ENCODE results near the gene HMCN1.

Gene HMCN1

DNA sequence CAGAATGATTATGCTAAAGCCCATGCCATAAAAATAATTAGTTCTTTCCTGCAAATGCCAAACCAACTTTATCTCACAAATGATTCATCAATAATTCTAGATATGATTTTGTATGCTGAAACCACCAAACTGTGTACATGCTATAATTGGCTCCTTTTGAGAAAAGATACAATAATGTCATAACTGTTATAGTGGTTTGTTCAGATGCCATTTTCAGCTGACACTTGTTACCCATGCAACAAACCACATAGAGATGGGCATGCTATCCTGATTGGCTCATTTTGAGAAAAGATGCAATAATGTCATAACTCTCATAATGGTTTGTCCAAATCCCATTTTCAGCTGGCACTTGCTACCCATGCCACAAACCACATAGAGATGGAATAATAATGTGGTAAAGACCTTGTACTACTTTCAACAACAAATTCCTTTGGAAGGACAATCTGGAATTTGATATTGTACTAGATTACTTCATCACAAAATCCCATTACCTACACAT lies 357.1 kb downstream of the HMCN1 start:
- DNase-seq (ENCODE audit: low read depth), result no peak

DNA sequence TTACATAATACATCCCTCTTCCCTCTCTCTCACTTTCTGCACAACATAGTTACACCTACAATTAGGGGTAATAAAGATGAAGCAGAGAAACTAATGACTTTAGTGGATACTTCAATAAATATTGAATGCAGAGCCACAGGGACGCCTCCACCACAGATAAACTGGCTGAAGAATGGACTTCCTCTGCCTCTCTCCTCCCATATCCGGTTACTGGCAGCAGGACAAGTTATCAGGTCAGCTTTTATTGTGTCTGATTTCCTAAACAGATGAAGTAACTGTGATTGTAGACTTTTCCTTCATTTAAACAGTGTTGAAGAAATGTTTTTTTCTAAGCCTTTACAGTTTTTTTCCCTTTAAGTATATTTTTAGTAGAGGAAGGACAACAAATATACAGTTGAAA lies 359.2 kb downstream of the HMCN1 start:
- no peak for DNase-seq (ENCODE audit: low read depth)

DNA sequence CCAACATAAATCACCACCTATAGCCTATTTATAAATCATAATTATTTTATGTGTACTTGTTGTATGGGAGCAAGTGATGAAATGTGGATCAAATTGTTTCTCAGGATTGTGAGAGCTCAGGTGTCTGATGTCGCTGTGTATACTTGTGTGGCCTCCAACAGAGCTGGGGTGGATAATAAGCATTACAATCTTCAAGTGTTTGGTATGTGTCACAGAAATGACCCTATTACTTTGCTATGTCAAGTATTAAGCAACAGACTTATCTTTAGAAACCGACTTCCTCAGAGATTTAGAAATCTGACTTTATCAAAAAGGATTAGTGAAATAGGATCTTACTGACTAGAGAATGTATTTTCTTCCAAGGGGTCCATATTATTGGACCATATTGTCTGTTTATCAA lies 360.0 kb downstream of the HMCN1 start:
- DNase-seq (ENCODE audit: low read depth), result no peak

DNA sequence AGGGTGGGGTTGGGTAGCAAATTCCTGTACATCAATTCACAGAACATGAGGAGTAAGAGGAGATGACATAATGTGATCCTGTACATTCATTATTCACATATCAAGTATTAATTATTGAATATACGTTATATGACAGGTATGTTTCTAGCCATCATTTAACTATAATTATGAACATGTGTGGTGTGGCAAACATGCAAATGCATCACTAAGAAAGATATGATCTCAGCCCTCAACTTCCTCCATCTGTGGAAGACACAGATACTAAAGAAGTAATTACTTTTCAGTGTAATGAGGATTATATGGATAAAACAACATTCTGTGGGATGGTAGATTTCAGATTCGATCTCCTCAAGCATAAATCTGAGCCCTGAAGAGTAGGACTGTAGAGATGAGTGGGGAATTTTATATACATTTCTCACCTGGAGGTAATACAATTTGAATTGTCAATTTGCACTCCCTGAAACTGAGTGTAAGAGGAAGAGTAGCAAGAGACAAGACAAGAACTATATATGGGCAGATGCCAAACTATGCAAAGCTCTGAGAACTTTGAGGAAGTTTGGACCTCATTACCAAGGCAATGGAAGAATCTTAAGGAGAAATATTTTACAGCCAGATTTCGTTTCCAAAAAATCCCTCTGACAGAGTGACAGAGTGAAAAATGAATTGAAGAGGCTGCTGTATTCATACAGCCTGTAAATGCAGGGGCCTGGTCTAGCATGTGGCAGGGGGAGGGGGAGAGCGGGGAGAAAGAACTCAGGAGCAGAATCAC lies 365.3 kb downstream of the HMCN1 start:
- no peak for DNase-seq (ENCODE audit: low read depth)

DNA sequence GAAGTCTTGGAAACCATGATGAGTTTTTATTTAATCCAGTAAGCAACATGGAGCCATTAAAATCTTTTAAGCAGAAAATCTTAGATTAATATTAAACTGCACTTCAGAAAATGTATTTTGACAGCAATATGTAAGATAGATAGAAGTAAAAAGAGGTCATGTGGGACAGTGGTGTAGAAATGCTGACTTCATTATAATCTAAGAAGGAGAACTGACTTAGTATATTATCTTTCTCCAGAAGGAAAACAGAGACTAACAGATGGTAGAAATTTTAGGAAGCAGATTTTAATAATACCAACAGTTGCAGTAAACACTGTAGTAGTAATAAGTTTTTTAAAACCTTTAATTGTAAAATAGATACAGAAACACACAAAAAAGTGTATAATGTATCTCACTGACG lies 367.9 kb downstream of the HMCN1 start:
- no peak for DNase-seq (ENCODE audit: low read depth)

DNA sequence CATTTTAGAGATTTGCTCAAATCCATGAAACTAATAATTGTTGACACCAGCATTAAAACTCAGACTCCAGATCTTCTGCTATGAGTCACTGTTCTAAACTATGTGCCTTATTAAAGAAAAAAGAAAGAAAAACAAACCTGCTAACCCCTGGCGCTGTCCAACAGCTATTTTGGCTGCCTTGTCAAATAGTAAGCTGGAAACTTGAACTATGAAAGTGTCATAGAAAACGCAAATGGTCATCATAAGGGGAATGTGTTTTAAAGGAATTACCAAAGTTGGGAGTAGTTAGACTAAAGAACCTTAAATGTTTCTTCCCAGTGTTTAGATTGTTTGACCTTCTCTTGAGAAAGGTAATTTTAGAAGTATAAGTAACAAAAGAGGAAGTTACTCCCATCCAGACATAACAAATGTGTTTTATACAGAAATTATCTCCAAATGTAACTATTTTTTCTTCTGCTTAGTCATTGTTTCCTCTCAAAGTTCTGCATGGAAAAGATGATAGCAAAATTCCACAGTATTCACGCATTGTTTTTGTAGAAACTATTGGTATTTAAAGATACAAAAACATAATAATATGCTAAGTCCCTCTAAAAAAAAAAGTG lies 368.5 kb downstream of the HMCN1 start:
- no peak for DNase-seq (ENCODE audit: low read depth)

DNA sequence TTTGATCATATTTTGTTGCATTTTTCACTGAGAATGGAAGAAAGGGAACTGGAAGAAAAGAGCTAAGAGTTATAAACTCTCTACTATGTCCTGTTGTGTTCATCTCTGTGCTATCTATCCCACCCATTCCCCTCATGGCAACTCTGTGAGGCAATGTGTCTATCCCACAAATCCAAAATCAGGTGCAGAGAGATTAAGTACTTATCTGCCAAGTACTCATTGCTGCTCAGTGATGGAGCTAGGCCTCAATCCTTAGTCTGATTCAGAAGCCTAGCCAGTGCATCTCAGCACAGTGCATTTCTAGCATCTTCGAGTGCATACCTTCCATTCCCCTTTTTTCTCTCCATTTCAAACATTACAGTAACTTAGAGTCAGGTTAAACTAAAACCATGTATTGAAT lies 370.3 kb downstream of the HMCN1 start:
- DNase-seq (ENCODE audit: low read depth), result no peak

DNA sequence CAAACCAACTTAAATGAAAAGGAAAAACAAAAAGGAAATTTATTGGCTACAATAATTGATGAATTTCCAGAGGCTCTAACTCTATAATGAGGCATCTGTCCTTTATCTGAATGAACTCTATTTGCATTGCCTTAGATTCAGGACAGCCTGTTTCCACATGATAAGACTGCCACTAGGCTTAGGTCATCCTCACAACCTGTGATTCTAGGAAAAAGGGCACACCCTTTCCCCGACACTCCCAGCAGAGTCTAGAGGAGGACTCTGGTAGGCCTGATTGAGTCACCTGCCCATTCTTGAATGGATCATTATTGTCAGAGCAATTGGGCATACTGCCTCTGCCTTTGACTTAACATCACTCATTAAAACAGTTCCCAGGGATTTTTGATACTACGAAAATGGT lies 378.1 kb downstream of the HMCN1 start:
- DNase-seq (ENCODE audit: low read depth), result no peak

DNA sequence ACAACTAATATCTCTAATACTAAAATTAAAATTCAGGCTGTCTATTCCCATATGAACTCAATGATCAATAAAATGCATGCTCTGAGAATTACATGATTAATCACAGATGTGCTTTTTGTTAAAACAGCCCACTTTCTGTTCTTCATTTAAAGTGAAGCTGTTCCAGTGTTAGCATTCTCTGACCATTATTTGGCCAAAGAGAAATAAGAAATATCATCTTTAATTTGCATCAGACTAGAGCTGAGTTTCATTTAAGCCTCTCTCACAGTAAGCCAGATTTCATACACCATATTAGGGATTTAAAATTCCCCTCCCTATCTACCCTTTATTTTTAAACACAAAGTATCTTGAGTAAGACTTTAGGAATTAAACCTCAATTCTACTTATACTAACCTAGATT lies 379.3 kb downstream of the HMCN1 start:
- no peak for DNase-seq (ENCODE audit: low read depth)

DNA sequence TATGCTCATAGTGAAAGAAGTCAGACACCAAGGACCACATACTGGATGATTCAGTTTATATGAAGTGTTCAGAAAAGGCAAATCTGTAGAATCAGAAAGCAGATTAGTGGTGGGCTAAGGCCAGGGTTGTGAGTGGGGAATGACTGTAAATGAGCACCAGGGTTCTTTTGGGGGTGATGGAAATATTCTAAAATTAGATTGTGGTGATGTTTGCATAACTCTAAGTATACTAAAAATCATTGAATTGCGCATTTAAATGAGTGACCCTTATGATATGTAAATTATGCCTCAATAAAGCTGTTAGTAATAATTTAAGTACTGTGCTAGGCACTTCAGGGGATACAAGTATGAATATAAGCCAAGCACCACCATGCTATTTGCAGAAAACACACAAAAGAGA lies 384.5 kb downstream of the HMCN1 start:
- no peak for DNase-seq (ENCODE audit: low read depth)

DNA sequence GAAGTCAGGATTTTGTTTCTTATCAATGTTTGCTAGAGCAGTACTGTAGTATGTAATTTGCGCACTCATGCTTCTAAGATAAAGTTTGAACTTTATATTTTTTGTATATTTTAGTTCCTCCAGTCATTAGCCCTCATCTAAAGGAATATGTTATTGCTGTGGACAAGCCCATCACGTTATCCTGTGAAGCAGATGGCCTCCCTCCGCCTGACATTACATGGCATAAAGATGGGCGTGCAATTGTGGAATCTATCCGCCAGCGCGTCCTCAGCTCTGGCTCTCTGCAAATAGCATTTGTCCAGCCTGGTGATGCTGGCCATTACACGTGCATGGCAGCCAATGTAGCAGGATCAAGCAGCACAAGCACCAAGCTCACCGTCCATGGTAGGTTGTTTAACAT lies 388.6 kb downstream of the HMCN1 start:
- DNase-seq (ENCODE audit: low read depth), result no peak

DNA sequence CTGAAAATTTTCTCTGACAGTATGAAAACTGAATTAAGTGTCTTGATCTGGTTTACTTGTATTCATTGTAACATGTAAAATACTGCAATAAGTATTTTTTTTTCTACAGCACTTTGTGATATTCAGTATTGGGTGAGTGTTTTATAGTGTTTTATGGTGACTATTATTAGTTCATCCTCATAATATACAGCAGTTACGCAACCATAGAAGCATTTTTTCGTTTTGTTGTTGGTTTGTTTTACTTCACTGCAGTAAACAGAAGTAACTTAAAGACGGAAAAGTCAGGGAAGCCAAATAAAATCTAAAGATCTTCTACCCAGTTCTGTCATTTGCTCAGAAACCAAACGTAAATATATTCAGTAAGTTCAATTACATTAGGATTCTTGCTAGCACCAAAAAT lies 390.8 kb downstream of the HMCN1 start:
- DNase-seq (ENCODE audit: low read depth), result no peak

DNA sequence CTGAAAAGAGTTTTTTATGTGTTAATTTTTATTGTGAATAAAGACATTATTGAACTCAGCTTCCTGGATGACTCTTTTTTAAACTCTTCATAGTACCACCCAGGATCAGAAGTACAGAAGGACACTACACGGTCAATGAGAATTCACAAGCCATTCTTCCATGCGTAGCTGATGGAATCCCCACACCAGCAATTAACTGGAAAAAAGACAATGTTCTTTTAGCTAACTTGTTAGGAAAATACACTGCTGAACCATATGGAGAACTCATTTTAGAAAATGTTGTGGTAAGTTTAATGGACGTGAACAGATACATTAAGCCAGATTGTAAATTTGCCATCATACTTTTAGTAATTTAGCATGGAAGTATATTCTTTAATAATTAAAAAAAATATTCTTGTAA lies 391.3 kb downstream of the HMCN1 start:
- DNase-seq (ENCODE audit: low read depth), result no peak

DNA sequence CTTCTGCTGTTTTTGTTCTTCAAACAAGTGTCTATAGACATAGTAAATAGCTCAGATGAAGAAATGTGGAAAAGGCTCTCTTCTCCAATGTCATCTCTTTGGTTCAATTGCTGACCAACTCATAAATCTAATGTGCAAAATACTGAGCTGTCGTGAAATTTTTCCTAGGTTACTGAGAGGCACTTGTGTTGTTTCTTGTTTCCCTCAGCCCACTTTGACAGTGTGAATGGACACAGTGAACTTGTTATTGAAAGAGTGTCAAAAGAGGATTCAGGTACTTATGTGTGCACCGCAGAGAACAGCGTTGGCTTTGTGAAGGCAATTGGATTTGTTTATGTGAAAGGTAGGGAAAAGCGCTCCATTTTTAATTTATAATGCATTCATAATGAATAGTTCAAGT lies 395.6 kb downstream of the HMCN1 start:
- no peak for DNase-seq (ENCODE audit: low read depth)

DNA sequence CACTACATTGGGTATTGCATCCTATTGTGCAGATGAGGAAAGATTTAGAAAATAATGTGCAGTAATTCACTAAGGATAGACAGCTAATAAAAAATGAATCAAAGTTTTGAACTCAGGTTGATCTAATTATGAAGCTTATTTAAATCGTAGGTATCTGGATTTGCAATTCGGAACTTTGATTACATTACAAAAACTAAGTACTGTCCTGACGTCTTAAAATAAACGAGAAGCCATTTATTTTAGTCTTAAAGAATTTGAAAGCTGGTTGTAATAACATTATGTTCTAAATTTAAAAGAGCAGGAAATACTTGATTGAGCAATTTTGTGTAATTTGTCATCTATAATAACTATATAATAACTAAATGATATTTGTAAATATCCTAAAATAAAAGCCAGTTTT lies 404.9 kb downstream of the HMCN1 start:
- no peak for DNase-seq (ENCODE audit: low read depth)

DNA sequence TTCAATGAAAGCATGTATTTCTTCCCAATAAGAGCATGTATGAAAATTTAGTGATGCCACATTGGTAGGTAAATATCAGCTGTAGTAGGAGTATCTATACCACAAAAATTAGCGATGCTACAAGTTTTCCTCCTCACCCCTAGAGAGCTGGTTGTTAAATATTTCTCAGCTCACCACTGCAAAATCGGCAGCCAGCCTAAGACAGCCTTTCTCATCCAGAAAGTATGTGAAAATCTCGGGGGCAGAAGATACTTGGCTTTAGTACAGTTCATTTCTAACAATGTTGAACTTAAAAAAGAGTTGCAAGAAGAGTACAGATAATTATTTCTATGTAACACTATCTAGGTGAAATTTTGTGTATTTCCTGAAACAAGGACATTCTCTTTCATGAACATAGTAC lies 405.5 kb downstream of the HMCN1 start:
- DNase-seq (ENCODE audit: low read depth), result no peak

DNA sequence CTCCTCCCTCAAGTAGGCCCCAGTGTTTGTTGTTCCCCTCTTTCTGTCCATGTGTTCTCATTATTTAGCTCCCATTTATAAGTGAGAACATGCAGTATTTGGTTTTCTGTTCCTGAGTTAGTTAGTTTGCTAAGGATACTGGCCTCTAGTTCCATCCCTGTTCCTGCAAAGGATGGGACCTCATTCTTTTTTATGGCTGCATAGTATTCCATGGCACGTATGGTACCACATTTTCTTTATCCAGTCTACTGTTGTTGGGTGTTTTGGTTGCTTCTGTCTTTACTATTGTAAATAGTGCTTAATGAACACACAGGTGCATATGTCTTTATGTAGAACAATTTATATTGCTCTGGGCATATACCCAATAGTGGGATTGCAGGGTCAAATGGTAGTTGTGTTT lies 408.0 kb downstream of the HMCN1 start:
- DNase-seq (ENCODE audit: low read depth), result no peak

DNA sequence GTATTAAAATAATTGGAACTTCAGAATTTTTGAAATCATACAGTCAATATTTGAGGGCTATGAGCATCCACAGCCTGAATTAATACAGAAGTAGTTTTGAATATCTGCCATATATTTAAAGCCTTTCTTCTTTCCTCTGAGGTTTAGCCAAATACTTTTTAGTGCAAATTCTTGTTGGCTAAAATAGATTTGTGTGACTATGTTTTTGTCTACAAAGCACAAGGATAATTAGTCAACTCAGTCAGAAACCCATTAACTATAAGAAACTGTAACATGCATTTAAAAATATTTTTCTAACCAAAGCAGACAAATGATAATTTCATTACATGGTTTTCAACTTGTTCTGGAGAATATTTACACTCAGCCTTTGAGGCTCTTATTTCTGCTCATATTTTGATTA lies 408.7 kb downstream of the HMCN1 start:
- no peak for DNase-seq (ENCODE audit: low read depth)

DNA sequence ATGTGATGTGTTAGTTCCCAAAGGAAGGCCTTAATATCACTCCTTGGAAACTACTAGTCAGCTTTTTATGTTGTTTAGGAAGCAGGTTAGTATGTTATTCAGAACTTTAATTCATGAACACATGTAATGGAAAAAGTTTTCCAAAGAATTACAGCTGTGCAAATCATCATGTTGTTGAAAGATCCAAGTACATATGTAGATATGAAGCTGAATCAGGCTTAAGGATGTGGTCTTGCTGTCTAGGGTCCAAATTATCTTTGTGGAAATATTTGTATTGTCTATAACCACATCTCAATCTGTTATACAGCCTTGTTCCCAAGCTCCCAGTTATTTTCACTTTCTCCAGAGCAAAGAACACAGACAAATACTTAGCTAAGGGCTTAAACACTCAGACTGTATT lies 409.3 kb downstream of the HMCN1 start:
- no peak for DNase-seq (ENCODE audit: low read depth)

DNA sequence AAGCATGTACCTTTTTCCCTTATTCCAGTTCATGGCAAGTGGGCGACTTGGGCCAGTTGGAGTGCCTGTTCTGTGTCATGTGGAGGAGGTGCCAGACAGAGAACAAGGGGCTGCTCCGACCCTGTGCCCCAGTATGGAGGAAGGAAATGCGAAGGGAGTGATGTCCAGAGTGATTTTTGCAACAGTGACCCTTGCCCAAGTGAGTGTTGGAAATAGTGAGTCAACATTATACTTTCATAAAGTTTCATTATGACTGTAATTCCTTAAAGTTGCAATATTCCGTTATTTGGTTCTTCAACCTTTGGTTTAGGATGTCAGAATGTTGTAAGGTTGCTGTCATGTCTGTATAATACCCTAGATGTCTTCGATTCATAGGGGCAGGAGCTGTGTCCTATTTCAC lies 410.3 kb downstream of the HMCN1 start:
- DNase-seq (ENCODE audit: low read depth), result no peak

DNA sequence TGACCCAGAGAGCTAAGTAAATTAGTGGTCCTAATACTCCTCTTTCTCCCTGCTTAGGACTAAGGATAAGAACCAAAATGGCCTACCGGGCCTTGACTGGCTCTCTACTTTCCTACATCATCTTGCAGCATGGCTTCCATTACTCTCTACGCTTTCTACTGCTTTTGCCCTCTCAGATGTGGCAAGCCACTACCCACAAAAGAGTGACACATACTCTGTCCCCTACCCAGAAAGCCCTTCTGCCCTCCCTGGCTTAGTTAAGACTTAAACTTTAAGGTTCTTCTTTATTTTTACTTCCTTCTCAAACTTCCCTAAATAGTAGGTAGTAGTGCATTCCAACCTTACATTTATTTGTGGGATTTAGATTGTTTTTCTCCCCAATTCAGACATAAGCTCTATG lies 412.8 kb downstream of the HMCN1 start:
- no peak for DNase-seq (ENCODE audit: low read depth)

DNA sequence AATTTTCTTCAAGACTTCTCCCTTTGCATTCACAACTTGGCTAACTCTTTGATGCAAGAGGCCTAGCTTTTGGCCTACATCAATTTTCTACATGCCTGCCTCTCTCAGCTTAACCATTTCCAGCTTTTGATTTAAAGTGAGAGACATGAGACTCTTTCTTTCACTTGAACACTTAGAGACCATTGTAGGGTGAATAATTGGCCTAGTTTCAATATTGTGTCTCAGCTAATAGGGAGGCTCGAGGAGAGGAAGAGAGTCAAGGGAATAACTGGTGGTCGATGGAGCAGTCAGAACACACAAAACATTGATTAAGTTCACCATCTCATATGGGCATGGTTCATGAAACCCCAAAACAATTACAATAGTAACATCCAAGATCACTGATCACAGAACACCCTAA lies 415.4 kb downstream of the HMCN1 start:
- no peak for DNase-seq (ENCODE audit: low read depth)

DNA sequence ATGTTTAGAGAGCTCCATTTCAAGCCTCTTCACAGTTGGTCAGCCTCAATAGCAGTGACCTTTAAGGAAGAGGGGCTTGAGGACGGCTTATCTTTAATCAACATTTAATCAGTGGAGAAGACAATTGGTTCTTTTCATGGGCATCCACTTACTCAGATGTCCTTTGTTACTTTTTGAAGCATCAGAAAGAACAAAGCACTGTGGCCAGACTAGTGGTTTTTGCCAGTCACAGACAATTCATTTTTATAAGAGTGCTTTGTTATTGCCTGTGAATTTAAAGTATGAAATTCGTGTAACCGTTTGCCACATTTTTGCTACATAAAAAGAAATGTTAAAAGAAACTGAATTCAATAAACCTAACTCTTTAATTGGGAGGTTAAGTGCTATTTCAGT lies 418.0 kb downstream of the HMCN1 start:
- DNase-seq (ENCODE audit: low read depth), result no peak

DNA sequence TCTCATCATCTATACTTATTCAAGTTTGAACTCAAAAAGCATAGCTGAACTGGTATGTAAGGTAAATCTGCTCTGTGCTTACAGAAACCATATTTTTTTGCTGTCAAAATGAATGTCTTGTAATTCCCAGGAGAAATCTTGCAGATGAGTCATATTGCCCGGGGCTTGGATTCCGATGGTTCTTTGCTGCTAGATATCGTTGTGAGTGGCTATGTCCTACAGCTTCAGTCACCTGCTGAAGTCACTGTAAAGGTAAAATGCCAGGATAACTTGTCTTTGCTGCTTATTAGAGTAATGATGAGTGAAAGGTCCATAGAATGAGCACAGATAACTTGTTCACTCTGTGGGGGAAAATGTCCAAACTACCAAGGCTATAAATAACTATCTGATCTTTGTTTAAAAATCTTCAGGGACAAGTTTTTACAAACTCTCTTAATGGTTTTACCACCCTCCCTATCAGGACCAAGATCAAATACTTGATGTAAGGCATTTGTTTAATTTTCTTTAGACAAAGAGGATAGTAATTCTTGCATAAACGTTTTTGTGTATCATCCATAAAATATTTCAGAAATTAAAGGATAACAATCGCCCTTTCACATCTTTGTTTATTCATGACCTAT lies 418.5 kb downstream of the HMCN1 start:
- no peak for DNase-seq (ENCODE audit: low read depth)

Measured in activated gamma-delta T cell treated with anti-CD3 and anti-CD28 coated beads, Interleukin-2, amount 50 U/mL, for 16 hours (primary cell).